HG02759 (cell line): Measurements from ENCODE around the gene RALGAPA2.

ENCODE experiments used
- ATAC-seq: cut with Tn5 transposase; IDR thresholded peaks from one replicate; pipeline ENCODE4 v1.9.1; 2021; ENCODE audit warnings: mild to moderate bottlenecking, moderate library complexity; ENCODE audit not compliant: unreplicated experiment

The RALGAPA2 gene

DNA sequence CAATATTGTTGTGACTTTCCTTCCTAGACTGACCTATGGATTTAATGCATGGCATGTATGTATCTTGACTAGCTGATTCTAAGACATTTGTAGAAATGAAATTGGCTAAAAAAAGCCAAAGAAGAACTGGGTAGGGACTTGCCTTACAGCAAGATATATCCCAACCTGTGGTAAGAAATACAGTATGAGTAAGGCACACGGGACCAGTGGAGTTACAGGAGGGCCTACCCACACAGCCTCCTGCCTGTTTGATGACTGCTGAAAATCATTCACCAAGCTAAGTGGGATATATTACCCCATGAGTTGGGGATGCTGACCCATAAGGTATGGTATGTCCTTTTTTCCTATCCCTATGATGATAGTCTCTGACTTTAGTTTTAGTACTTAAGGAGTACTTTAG, 232.3 kb downstream of the RALGAPA2 start:
- ATAC-seq = no peak

DNA sequence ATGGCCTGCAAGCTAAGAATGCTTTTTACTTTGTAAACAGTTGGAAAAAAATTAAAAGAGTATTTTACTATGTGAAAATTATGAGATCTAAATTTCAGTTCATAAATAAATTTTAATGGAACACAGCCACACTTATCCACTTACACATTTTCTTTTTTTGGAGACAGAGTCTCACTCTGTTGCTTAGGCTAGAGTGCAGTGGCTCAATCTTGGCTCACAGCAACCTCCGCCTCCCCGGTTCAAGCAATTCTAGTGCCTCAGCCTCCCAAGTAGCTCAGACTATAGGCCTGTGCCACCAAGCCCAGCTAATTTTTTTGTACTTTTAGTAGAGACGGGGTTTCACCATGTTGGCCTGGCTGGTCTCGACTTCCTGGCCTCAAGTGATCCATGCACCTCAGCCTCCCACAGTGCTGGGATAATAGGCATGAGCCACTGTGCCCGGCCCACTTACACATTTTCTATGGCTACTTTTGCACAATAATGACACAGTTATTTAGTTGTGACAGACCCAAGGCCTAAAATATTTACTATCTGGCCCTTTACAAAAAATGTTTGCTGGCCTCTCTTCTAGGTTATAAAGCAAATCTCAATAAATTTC, 234.9 kb downstream of the RALGAPA2 start:
- no peak for ATAC-seq

- no peak for ATAC-seq
These were observed 235.9 kb downstream of the RALGAPA2 start for GRCh38 chr20:20476504-20476903.

DNA sequence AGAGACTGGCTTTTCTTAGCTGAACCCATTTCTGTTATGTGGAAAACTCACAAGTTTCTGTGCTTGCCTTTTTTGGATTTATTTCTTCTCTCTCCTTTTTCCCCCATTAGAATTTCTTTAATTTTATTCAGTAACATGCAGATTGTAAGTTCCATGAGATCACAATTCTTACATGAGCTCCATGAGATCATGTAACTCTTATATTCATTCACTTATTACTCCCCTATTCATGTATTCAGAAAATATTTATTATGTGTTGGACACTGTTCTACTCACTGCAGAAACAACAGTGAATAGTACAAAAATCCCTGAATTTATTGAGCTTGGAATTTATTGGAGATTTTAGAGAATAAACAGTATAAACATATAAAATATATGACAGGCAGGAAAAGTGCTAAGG, 238.8 kb downstream of the RALGAPA2 start:
- ATAC-seq = no peak

DNA sequence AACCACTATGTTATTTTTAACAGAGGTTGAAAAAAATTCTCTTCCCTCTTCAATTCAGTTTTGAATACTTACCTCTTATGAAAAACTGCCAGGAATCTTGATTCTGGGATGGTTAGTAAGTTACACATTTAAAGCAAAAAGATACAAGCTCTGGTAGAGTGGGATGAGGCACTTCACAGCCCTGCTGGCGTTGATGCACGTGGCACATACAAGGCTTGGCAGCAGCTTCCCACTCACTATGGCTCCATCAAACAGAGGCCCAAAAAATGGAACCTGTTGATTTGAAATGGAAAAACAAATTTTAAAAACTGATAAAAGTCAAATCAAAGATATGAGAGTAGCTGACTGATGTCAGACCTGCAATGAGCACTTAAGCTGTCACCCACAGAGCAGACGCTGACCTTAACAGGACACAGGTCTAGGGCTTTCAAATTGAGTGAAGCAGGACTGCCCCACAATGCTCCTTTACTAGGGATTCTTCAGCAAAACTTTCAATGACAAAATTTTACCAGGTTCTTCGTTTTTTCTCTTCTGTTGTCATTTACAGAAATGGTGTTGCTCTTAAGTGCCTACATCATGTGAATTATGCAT, 239.7 kb downstream of the RALGAPA2 start:
- no peak for ATAC-seq

DNA sequence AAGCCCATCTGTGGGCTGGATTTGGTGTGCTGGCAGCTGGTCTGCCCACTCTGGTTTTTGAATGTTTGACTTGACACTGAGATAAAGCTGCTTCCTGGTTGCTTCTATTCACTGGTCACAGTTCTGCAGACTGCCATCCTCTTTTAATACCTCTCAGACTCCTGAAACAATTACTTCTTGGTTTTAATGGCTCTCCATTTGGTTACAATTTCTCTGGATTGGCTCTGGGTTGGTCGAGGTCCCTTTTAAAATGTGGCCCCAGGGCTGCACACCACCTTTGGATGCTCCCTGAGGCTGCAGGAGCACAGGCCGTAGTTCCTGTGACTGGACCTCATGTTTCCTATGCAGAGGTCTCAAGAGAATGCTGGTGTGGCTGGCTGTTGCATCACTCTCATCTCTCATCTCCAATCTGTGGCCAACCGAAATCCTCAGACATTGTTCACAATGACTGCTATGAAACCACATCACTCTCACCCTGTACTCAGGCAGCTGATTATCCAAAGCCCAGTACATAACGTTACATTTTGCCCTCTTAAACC, 246.0 kb downstream of the RALGAPA2 start:
- ATAC-seq = peak; percentile 88

DNA sequence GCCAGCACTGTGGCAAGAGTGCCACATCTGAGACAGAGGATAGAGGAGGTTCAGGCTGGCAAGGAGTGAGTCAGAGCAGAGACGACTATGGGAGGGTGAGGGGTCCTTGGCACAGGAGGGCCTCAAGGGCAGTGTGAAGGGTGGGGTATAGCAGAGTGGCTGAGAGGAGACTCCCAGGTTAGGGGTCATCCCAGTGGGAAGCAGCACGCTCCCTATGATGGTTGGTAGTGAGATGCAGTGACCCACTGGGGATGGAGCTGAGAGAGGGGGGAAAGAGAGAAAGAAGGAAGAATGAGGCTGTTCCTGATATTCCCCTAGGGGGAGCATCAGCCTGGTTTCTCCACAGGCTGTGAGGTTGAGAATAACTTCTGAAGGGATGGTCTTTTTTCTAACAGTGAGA, 247.2 kb downstream of the RALGAPA2 start:
- no peak for ATAC-seq

GRCh38 chr20:20463933-20464374, 248.5 kb downstream of the RALGAPA2 start:
- ATAC-seq = no peak

- ATAC-seq = no peak
These were observed 250.3 kb downstream of the RALGAPA2 start for GRCh38 chr20:20462185-20462584.

- ATAC-seq = no peak
These were observed 250.9 kb downstream of the RALGAPA2 start for GRCh38 chr20:20461551-20461950.

DNA sequence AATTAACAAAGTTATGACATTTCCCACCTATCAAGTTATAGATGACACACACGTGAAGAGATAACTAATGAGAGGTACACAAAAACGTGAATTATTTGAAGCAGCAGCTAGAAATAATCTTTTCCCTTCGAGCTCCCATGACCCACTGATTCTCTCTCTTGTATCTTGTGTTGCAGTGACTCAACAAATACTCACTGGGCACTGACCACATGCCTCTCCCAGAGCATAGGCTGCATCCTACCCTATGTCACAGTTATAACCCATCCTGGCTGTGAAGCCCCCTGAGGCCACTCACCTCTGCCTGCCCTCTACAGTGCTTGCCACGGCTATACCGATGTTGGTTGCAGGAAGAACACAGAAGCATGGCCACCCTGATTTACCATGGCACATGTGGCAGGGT, 252.7 kb downstream of the RALGAPA2 start:
- no peak for ATAC-seq

DNA sequence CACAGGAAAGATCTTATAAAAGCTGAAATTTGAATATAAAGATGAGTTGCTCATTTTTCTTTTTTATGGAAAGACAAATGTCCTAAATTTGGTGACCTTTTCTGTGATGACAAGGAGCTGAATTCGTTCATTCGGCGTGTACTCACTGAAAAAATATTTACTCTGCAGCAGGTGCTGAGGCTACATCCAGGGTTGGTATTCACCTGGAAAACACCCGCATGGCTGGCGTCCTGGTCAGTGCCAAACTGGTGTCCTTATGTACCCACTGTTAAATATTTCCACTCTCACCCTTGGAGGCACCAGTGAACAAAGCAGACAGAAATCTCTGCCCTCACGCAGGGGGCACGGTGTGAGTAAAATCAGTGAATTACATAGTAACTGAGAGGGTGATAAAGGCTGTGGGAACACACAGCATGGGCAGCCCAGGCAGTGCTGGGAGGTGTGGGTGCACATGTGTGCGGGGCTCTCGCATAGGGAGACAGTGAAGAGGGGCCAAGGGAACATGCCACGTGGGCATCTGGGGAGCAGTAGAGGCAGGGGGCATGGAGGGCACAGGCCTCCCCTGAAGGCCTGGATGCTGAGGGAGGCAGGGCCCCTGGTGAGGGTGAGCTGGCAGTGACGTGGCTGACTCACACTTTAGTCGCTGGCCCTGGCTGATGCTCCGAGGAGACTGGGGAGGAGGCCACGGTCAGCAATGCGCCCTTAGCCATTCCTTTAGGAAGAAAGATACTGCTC, 254.9 kb downstream of the RALGAPA2 start:
- ATAC-seq = no peak

DNA sequence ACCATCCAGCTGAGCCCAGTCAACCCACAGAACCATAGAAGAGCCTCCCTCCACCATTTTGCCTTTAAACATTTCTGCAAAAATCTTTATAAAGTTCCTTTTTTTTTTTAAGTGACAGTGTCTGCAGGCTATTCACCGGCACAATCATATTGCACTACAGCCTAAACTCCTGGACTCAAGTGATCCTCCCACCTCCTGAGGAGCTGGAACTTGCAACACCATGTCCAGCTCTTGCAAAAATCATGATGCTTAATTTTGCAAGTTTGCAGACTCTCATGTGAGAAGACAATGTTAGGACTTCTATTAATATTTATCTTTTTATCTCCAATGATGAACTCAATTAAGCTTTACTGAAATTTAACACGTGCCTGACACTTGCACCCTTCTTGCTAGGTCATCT, 255.7 kb downstream of the RALGAPA2 start:
- no peak for ATAC-seq

- no peak for ATAC-seq
These were observed 256.5 kb downstream of the RALGAPA2 start for GRCh38 chr20:20455926-20456325.

DNA sequence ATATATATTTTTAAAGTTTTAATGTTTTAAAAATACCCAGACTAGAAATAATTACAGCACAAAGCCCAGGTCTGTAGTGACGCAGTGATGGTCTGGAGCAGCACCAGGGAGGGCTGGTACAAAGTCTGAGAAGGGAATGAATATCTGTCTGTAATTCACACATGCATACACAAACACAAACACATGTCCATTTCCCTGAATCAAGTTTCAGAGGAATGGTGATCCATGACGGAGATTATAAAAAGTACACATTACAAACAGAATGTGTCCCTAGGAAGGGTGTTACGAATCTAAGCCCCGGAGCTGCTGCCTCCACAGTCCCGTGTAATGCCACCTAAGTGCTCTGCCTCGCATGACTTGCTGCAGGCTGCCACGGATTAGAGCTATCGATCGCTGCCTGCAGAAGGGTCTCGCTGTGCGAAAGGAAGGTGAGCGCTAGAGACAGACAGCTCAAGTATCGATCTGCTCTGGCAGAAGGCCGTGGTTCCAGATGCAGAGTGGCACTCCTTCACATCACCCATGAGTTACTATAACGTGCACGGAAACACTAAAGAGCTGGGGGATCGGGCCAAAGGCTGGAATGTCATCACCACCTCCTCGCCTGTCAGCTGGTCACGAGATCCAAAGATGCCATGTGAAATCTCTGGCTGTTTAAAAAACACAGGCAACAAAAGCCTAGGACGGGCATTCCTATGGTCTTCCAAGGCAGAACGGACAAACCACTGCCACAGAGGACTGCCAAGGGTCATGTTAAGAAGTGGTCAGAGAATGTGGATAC, 257.4 kb downstream of the RALGAPA2 start:
- ATAC-seq = no peak

GRCh38 chr20:20454367-20454766, 258.1 kb downstream of the RALGAPA2 start:
- no peak for ATAC-seq

DNA sequence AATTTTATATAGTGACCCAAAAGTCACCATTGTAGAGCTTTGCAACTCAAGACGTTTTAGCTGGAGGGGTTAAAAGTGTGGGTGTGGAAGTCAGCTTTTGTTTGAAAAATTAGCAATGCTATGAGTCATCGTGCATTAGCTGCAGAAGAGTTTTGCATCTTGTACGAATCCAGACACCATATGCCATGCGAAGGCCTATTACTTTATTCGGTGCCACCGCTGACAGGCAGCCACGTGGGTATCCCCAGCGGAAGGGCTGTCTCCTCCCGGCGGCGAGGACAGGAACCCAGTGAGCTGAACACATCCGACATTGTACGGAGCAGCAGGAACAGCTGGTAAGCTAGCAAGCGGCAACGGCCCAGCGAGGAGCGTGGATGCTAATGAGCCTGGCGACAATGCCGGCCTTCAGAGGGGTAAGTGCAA, 260.2 kb downstream of the RALGAPA2 start:
- peak; percentile 93 for ATAC-seq

DNA sequence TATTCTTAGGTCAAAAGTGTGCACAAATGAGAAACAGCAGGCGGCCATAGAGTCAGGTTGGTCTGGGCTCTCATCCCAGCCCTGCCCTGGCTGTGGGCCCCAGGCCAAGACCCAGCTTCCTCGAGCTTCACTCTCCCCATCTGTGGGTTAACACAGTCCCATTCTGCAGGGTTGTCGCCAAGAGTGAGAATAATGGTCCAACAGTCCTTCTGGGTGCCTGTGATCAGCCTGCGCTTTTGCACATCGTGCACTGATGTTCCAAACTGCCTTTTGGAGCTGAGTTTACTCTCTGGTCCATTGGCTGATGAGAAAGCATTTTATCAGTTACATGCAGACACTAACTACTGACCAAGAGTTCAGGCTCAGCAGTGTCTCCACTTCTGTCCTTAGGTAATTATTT, 261.9 kb downstream of the RALGAPA2 start:
- ATAC-seq = no peak

GRCh38 chr20:20448881-20449280, 263.6 kb downstream of the RALGAPA2 start:
- no peak for ATAC-seq

DNA sequence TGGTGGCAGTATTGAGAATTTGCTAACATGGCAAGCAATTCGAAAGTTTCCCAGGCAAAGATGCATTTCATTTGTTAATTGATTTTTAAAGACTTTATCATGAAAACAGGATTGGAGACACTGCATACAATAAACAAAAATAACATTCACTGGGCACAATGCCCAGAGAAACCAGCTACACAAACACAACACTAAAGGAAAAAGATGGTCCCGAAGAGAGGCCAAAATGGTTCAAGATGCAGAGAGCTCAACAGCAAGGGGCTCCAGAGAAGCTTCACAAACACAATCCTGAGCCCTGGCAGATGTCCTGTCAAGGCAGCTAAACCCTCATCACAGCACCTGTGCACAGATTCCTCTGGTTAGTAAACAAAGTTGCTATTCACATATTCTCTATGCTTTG, 265.2 kb downstream of the RALGAPA2 start:
- ATAC-seq = no peak

GRCh38 chr20:20446425-20447015, 265.9 kb downstream of the RALGAPA2 start:
- ATAC-seq = no peak
